ENCODE data around the gene OTOG. TPM values are rescaled to one million over a fixed set of nuclear protein-coding genes. Genes with fewer than 3 reads are reported as not detected.

Gene OTOG
- total RNA-seq, 120 experiments from 2014 or later: 0.03 to 2.4 (median 0.18) TPM; not detected in 24

Other genes starting within 250 kb of the OTOG start
- gene NCR3LG1, start 195.5 kb upstream of the OTOG start, total RNA-seq: 10 to 100 TPM in 118 of 120 experiments, 1 to 10 TPM in 2; 6.7 to 30.4 (median 18.1) TPM
- gene KCNJ11, start 158.6 kb upstream of the OTOG start, total RNA-seq: 10 to 100 TPM in 119 of 120 experiments, 1 to 10 TPM in 1; 6.2 to 31.2 (median 19.8) TPM
- 100 to 1,000 TPM in 16 of 120 experiments, 10 to 100 TPM in 104; 30.1 to 140 (median 76.8) TPM for gene ABCC8, start 70.4 kb upstream of the OTOG start, total RNA-seq
- 10 to 100 TPM in 49 of 120 experiments, 1 to 10 TPM in 70, under 1 TPM in 1; 0.77 to 58.6 (median 8.7) TPM for gene USH1C, start 2.8 kb upstream of the OTOG start, total RNA-seq
- under 1 TPM in 13 of 120 experiments, not detected in 107; 0.25 to 0.69 (median 0.31) TPM for gene MYOD1, start 172.3 kb downstream of the OTOG start, total RNA-seq
- gene KCNC1, start 187.5 kb downstream of the OTOG start, total RNA-seq: 100 to 1,000 TPM in 77 of 120 experiments, 10 to 100 TPM in 43; 28.2 to 194 (median 105) TPM